Measurements from ENCODE around the gene TEN1.

Gene TEN1

DNA sequence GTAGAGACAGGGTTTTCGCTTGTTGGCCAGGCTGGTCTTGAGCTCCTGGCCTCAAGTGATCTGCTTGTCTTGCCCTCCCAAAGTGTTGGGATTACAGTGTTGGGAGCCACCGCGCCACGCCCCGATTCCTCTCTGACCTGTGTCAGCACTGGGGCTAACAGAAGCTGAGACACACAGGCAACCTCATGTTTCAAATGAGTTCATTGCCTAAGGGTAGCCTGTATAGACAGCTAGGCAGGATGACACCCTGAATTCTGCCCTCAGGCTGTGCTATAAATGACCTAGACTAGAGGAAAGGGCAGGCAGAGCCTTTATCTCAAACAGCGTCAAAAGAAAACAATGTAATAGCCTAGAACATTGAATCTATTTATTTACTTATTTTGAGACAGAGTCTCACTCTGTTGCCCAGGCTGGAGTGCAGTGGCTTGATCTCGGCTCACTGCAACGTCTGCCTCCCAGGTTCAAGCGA, 19.3 kb downstream of the TEN1 start:
- peaks cover 0 to 4% of the 10 kb centered on the region in 2 experiments; a peak in 1 of 3 replicates for H3K36me3 ChIP-seq (ENCODE audit: control insufficient read depth in 2 of 2, insufficient read depth in 1 of 2, low read length in 2 of 2)
- ChIA-PET POLR2A (interaction anchor here (0.5 to 1.3 kb wide), 9 partner anchors 10 to 266 kb away, joined by 3 to 7 read pairs (median 4); partner anchors contain the start of genes ACOX1 and FBF1), CTCF (interaction anchor here (0.9 to 12.1 kb wide), 8 partner anchors 12 to 281 kb away, joined by 3 to 224 read pairs (median 25); partner anchors contain the start of gene MRPL38)
- H3K27ac ChIP-seq (ENCODE audit: extremely low read depth, low read depth, low read length), result no peak overlapping the region
- no peaks in the 10 kb centered on the region for H3K9me3 ChIP-seq (ENCODE audit: control insufficient read depth, insufficient read depth, low read depth, low read length)
- H3K4me1 ChIP-seq (ENCODE audit: control insufficient read depth, insufficient read depth, low read length), result no peaks in the 10 kb centered on the region
- TF ChIP-seq ZNF121 (tag by site-specific recombination; IDR thresholded peaks at IDR 0.05) (peak; percentile 60; the same call in 1 of the 2 replicates), ZNF341 (tag by site-specific recombination; IDR thresholded peaks at IDR 0.05; ENCODE audit: low read depth) (no peak)
- no peak overlapping the region for H3K4me3 ChIP-seq (ENCODE audit: low read depth, low read length)

DNA sequence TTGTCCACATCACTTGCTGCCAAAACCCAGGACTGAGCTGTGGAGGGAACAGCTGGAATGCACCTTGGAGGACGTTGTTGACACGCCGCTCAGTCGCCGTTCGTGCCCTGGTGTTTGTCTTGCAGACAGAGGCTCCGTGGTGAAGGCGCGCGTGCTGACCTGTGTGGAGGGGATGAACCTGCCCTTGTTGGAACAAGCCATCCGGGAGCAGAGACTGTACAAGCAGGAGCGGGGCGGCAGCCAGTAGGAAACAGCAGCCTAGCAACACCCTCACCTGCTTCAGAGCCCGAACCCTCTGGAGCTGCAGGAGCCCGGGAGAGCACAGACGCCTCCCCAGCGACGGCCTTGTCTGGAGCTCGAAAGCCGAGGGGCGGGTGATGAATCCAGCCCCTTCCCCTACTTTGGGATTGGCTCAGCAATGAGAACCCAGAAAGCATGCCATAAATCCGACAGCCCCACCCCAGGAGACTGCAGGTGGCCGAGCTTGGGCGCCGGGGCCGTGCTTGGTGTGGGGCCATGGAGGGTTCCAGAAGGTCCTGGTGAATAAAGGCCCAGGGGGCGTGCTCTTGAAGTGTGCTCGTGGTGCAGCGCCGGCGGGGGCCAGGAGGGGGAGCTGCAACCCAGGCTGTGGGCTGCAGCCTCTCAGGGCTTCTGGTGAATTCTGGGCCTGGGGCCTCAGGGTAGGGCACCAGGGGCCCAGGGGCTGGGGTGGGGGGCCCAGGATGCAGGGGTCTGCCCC, 21.1 kb downstream of the TEN1 start:
- Histone ChIP-seq H3K4me1 (ENCODE audit: control insufficient read depth, insufficient read depth, low read length) (no peaks in the 10 kb centered on the region), H3K9me3 (ENCODE audit: control insufficient read depth, insufficient read depth, low read depth, low read length) (no peaks in the 10 kb centered on the region), H3K4me3 (ENCODE audit: low read depth, low read length) (no peak overlapping the region), H3K36me3 (ENCODE audit: control insufficient read depth in 2 of 2, insufficient read depth in 1 of 2, low read length in 2 of 2) (peaks cover 0 to 4% of the 10 kb centered on the region in 2 experiments; a peak in 1 of 3 replicates), H3K27ac (ENCODE audit: extremely low read depth, low read depth, low read length) (no peak overlapping the region)
- ChIA-PET CTCF (interaction anchor here (0.5 to 12.1 kb wide), 38 partner anchors 9 to 1213 kb away, joined by 3 to 224 read pairs (median 4); partner anchors contain the start of genes FBF1 and MRPL38), POLR2A (interaction anchor here (0.6 to 1.3 kb wide), 5 partner anchors 20 to 220 kb away, joined by 3 to 8 read pairs (median 4); partner anchors contain the start of genes FBF1 and MRPL38)
- TF ChIP-seq ZNF449 (tag by site-specific recombination; IDR thresholded peaks at IDR 0.05), result no peak
- TF ChIP-seq PRDM2 (tag by site-specific recombination; IDR thresholded peaks at IDR 0.05; ENCODE audit: borderline replicate concordance), result no peak
- peak; percentile 22; the same call in 1 of the 2 replicates for TF ChIP-seq ZNF654 (tag by site-specific recombination; IDR thresholded peaks at IDR 0.05; ENCODE audit: low read depth)
- no peak for TF ChIP-seq ZIC2 (tag by site-specific recombination; IDR thresholded peaks at IDR 0.05)
- TF ChIP-seq PRDM1 (tag by site-specific recombination; IDR thresholded peaks at IDR 0.05), result no peak
- 0 out of 2 replicates have a peak, but pooled peaks have one; percentile 44 for TF ChIP-seq ZNF2 (tag by site-specific recombination; IDR thresholded peaks at IDR 0.05)
- TF ChIP-seq YY2 (tag by site-specific recombination; IDR thresholded peaks at IDR 0.05), result no peak
- TF ChIP-seq SETDB1 (IDR thresholded peaks at IDR 0.05; ENCODE audit: insufficient read length, low read length), result no peak
- no peak for TF ChIP-seq ZNF629 (tag by site-specific recombination; IDR thresholded peaks at IDR 0.05)
- no peak for TF ChIP-seq ZNF830 (tag by site-specific recombination; IDR thresholded peaks at IDR 0.05; ENCODE audit: low read depth)
- TF ChIP-seq ZNF473 (tag by site-specific recombination; IDR thresholded peaks at IDR 0.05), result no peak
- no peak for TF ChIP-seq ZNF416 (tag by site-specific recombination; IDR thresholded peaks at IDR 0.05)
- no peak for TF ChIP-seq PATZ1 (tag by site-specific recombination; IDR thresholded peaks at IDR 0.05)
- no peak for TF ChIP-seq ZSCAN4 (tag by site-specific recombination; IDR thresholded peaks at IDR 0.05)
- no peak for TF ChIP-seq ZNF350 (tag by site-specific recombination; IDR thresholded peaks at IDR 0.05)
- no peak for TF ChIP-seq ZBTB48 (tag by site-specific recombination; IDR thresholded peaks at IDR 0.05)
- no peak for TF ChIP-seq ZNF157 (tag by site-specific recombination; IDR thresholded peaks at IDR 0.05)
- 0 out of 2 replicates have a peak, but pooled peaks have one; percentile 28 for TF ChIP-seq KLF9 (tag by site-specific recombination; IDR thresholded peaks at IDR 0.05; ENCODE audit: low read depth)
- TF ChIP-seq ZBTB7A (tag by site-specific recombination; IDR thresholded peaks at IDR 0.05; ENCODE audit: low read depth), result no peak
- TF ChIP-seq ZNF514 (tag by site-specific recombination; IDR thresholded peaks at IDR 0.05), result no peak
- TF ChIP-seq REPIN1 (tag by site-specific recombination; IDR thresholded peaks at IDR 0.05; ENCODE audit: low read depth), result no peak
